Caco-2 (cell line): ENCODE measurements around the gene OTUD4. TPM values are rescaled to one million over a fixed set of nuclear protein-coding genes. Genes with fewer than 3 reads are reported as not detected.

ENCODE experiments used
- BruUV-seq: library from RNA; stranded (reverse); fragments of 400-500 nt; replicated peaks from 2 replicates; lab custom pipeline; 2021; lab: Mats Ljungman, UMichigan
- CTCF ChIA-PET: fragments of 300-600 bp; sonication (Branson Sonifier 250); formaldehyde crosslinking; loops from one replicate; lab custom pipeline; 2022; ENCODE audit warnings: antibody characterized with exemption; lab: Charles Lee
- POLR2A ChIA-PET: fragments of 300-600 bp; sonication (Branson Sonifier 250); formaldehyde crosslinking; loops from one replicate; lab custom pipeline; 2022; ENCODE audit warnings: antibody characterized with exemption; lab: Charles Lee
- DNase-seq, 2 experiments: peaks; one replicate each; pipeline versions ENCODE4 v3.0.0 to v3.0.0-alpha.2; 2020 to 2022
- H3K27me3 ChIP-seq: replicated peaks from 2 replicates; pipeline ENCODE4 v1.6.0; 2011; ENCODE audit warnings: low read length; ENCODE audit not compliant: control insufficient read depth, insufficient read depth
- H3K36me3 ChIP-seq: 2 replicates; pipeline ENCODE4 v1.5.1; 2011; ENCODE audit warnings: low read length; ENCODE audit not compliant: control insufficient read depth, insufficient read depth
- H3K4me1 ChIP-seq: fragments of 250-450 bp; sonication (Bioruptor Pico); 2 replicates; pipeline ENCODE4 v1.5.1; 2020; ENCODE audit warnings: mild to moderate bottlenecking
- H3K4me3 ChIP-seq: 2 replicates; pipeline ENCODE4 v1.5.1; 2011; ENCODE audit warnings: low read depth, mild to moderate bottlenecking, control low read depth, low read length
- H3K9me3 ChIP-seq: fragments of 250-450 bp; sonication (Bioruptor Pico); 2 replicates; pipeline ENCODE4 v1.5.1; 2020; ENCODE audit warnings: mild to moderate bottlenecking, moderate library complexity
- H3K27ac Mint-ChIP-seq: one replicate; pipeline ENCODE4 v1.8.0; 2022; ENCODE audit warnings: mixed read lengths; ENCODE audit not compliant: unreplicated experiment
- H3K27me3 Mint-ChIP-seq: one replicate; pipeline ENCODE4 v1.8.0; 2022; ENCODE audit warnings: mixed read lengths; ENCODE audit not compliant: insufficient read depth, unreplicated experiment
- H3K36me3 Mint-ChIP-seq: one replicate; pipeline ENCODE4 v1.8.0; 2022; ENCODE audit warnings: mild to moderate bottlenecking, mixed read lengths; ENCODE audit not compliant: insufficient read depth, unreplicated experiment
- H3K4me1 Mint-ChIP-seq: one replicate; pipeline ENCODE4 v1.8.0; 2022; ENCODE audit warnings: low read depth, mixed read lengths; ENCODE audit not compliant: unreplicated experiment
- H3K4me3 Mint-ChIP-seq: one replicate; pipeline ENCODE4 v1.8.0; 2022; ENCODE audit warnings: mild to moderate bottlenecking, moderate library complexity, mixed read lengths; ENCODE audit not compliant: unreplicated experiment
- H3K9me3 Mint-ChIP-seq: one replicate; pipeline ENCODE4 v1.8.0; 2022; ENCODE audit warnings: mixed read lengths; ENCODE audit not compliant: unreplicated experiment
- intact Hi-C: fragments of 100-400 bp; cut with micrococcal nuclease; formaldehyde crosslinking; loops from one replicate; pipeline ENCODE4 v1.10.0; 2022; ENCODE audit not compliant: unreplicated experiment
- total RNA-seq: library from RNA; stranded (reverse); gene quantifications from 2 replicates; pipeline ENCODE4 v1.2.3, GENCODE V29; 2022
- TF ChIP-seq, protein P1 (sequence below), 2 experiments: fragments of 200-600 bp in 1 of 2; IDR thresholded peaks; 1 replicate in 1 of 2; 2 replicates in 1 of 2; pipeline versions ENCODE4 v1.5.1 to v1.8.0; 2011 to 2022; ENCODE audit warnings: antibody characterized with exemption in 1 of 2, control low read depth in 1 of 2, inconsistent platforms in 1 of 2, low read depth in 1 of 2, low read length in 1 of 2, mild to moderate bottlenecking in 1 of 2, moderate library complexity in 1 of 2; ENCODE audit not compliant: insufficient read depth in 1 of 2, severe bottlenecking in 1 of 2, unreplicated experiment in 1 of 2

The OTUD4 gene
- total RNA-seq, 1 experiment from 2014 or later = 34.5 TPM

DNA sequence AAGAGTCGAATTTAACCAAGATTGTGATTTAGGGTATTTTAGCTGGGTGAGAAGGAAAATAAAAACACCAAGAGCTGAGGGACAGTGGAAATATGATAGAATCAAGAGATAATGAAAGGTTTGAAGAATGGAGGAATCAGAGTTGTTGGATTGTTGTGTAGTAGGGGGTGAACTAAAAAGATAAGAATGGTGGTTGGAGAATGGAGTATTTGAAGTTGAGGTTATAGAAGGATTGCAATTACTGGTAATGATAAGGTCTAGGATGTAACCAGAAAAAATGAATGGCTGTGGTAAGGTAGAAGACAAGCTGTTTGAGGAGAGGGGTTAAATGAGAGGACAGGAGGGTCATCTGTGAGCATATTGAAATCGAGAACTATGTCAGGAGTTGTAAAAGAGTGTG, 77.8 kb downstream of the OTUD4 start:
- H3K4me3 Mint-ChIP-seq = no peak overlapping the region
- no peaks in the 10 kb centered on the region for H3K9me3 ChIP-seq
- no TSS peak for BruUV-seq
- no peaks in the 10 kb centered on the region for H3K4me1 ChIP-seq
- H3K27me3 Mint-ChIP-seq = no peaks in the 10 kb centered on the region
- DNase-seq = no peak
- H3K27me3 ChIP-seq = no peaks in the 10 kb centered on the region
- H3K9me3 Mint-ChIP-seq = no peaks in the 10 kb centered on the region
- ChIA-PET CTCF (no interaction called here), POLR2A (no interaction called here)
- TF ChIP-seq, protein P1, sequence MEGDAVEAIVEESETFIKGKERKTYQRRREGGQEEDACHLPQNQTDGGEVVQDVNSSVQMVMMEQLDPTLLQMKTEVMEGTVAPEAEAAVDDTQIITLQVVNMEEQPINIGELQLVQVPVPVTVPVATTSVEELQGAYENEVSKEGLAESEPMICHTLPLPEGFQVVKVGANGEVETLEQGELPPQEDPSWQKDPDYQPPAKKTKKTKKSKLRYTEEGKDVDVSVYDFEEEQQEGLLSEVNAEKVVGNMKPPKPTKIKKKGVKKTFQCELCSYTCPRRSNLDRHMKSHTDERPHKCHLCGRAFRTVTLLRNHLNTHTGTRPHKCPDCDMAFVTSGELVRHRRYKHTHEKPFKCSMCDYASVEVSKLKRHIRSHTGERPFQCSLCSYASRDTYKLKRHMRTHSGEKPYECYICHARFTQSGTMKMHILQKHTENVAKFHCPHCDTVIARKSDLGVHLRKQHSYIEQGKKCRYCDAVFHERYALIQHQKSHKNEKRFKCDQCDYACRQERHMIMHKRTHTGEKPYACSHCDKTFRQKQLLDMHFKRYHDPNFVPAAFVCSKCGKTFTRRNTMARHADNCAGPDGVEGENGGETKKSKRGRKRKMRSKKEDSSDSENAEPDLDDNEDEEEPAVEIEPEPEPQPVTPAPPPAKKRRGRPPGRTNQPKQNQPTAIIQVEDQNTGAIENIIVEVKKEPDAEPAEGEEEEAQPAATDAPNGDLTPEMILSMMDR (IDR thresholded peaks at IDR 0.05; ENCODE audit: insufficient read depth in 1 of 2, low read depth in 1 of 2, low read length in 1 of 2, severe bottlenecking in 1 of 2, unreplicated experiment in 1 of 2) = no peak
- intact Hi-C loops = no loop called here
- H3K27ac Mint-ChIP-seq = no peak overlapping the region
- no peak overlapping the region for H3K4me3 ChIP-seq
- no peaks in the 10 kb centered on the region for H3K4me1 Mint-ChIP-seq
- H3K36me3 Mint-ChIP-seq = peaks cover 15% of the 10 kb centered on the region
- no peaks in the 10 kb centered on the region for H3K36me3 ChIP-seq

DNA sequence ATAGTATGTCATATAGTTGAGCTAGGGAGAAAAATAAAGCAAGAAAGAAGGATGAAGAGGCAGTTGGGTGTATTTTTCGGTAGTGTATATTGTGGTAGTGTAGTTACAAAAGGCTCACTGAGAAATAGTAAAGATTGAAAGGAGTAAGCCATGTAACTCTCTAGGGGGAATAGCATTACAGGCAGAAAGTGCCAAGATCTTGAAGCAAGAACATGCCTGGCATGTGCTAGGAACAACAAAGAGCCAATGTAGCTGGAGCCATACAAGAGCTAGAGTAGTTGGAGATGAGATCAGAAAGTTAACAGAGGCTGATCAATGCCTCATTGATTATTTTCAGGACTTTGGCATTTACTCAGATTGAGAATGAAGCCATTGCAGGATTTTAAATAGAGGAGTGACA, 79.3 kb downstream of the OTUD4 start:
- Histone ChIP-seq H3K36me3 (no peaks in the 10 kb centered on the region), H3K4me1 (no peaks in the 10 kb centered on the region), H3K4me3 (no peak overlapping the region), H3K27me3 (no peaks in the 10 kb centered on the region), H3K9me3 (no peaks in the 10 kb centered on the region)
- CTCF ChIA-PET = no interaction called here
- Mint-ChIP-seq H3K4me1 (no peaks in the 10 kb centered on the region), H3K9me3 (no peaks in the 10 kb centered on the region), H3K27me3 (no peaks in the 10 kb centered on the region), H3K4me3 (no peak overlapping the region), H3K36me3 (peaks cover 9% of the 10 kb centered on the region), H3K27ac (no peak overlapping the region)
- POLR2A ChIA-PET = no interaction called here
- DNase-seq = no peak
- BruUV-seq = no TSS peak
- TF ChIP-seq, protein P1 (IDR thresholded peaks at IDR 0.05; ENCODE audit: insufficient read depth in 1 of 2, low read depth in 1 of 2, low read length in 1 of 2, severe bottlenecking in 1 of 2, unreplicated experiment in 1 of 2) = no peak
- intact Hi-C loops = no loop called here

DNA sequence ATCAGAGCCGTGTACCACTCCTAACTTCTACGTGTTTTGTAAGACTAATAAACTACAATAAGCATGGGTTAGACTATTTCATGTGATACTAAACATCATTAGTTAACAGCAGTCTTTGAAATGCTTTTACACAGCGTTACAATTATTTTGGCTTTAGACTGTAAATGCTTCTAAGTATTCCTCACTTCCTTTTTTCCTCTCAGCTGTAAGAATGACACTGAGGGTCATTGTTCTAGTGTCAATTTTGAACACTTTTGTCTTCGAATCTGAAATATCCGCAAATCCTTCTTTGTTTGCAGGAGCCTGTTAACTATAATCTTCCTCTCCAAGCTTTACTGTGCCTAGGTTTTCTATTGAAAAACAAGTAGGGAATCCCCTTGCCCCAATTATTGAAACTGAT, 80.7 kb downstream of the OTUD4 start:
- Histone ChIP-seq H3K36me3 (no peaks in the 10 kb centered on the region; the same call in 1 of the 2 replicates), H3K4me1 (no peaks in the 10 kb centered on the region), H3K4me3 (peak overlapping the region; percentile 87), H3K9me3 (no peaks in the 10 kb centered on the region), H3K27me3 (no peaks in the 10 kb centered on the region)
- no peak for DNase-seq
- ChIA-PET POLR2A (no interaction called here), CTCF (no interaction called here)
- Mint-ChIP-seq H3K4me1 (no peaks in the 10 kb centered on the region), H3K27me3 (no peaks in the 10 kb centered on the region), H3K4me3 (peak overlapping the region; percentile 93), H3K9me3 (peaks cover 7% of the 10 kb centered on the region), H3K27ac (peak overlapping the region; percentile 98), H3K36me3 (peaks cover 19% of the 10 kb centered on the region)
- intact Hi-C loops = loop anchor here (5.0 kb wide), 1 partner anchor 518 kb away; the partner anchor contains the start of gene MMAA
- TF ChIP-seq, protein P1 (IDR thresholded peaks at IDR 0.05; ENCODE audit: insufficient read depth in 1 of 2, low read depth in 1 of 2, low read length in 1 of 2, severe bottlenecking in 1 of 2, unreplicated experiment in 1 of 2) = no peak
- BruUV-seq = no TSS peak
